Measurements from ENCODE around the gene ODC1.

GRCh38 chr2:10457846-10458598 lies 9.9 kb upstream of the ODC1 start:
- TF ChIP-seq, protein P1, sequence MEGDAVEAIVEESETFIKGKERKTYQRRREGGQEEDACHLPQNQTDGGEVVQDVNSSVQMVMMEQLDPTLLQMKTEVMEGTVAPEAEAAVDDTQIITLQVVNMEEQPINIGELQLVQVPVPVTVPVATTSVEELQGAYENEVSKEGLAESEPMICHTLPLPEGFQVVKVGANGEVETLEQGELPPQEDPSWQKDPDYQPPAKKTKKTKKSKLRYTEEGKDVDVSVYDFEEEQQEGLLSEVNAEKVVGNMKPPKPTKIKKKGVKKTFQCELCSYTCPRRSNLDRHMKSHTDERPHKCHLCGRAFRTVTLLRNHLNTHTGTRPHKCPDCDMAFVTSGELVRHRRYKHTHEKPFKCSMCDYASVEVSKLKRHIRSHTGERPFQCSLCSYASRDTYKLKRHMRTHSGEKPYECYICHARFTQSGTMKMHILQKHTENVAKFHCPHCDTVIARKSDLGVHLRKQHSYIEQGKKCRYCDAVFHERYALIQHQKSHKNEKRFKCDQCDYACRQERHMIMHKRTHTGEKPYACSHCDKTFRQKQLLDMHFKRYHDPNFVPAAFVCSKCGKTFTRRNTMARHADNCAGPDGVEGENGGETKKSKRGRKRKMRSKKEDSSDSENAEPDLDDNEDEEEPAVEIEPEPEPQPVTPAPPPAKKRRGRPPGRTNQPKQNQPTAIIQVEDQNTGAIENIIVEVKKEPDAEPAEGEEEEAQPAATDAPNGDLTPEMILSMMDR (IDR thresholded peaks at IDR 0.05), result no peak
- TF ChIP-seq POLR2A (IDR thresholded peaks at IDR 0.05), result no peak
